A673 (cell line): ENCODE results near the gene ATG13.

ENCODE experiments used
- EZH2 ChIP-seq: fragments of 200-600 bp; sonication (generic); IDR thresholded peaks from 2 replicates; pipeline ENCODE4 v1.6.1; 2017; ENCODE audit warnings: borderline replicate concordance, low read depth, mild to moderate bottlenecking, mixed read lengths, antibody characterized with exemption, low read length; ENCODE audit not compliant: poor library complexity, severe bottlenecking
- TF ChIP-seq, protein P1 (sequence below): fragments of 300-800, 200-600 bp; sonication (generic); conservative IDR thresholded peaks from 2 replicates; pipeline ENCODE4 v1.5.1; 2017; ENCODE audit warnings: low read depth, mild to moderate bottlenecking, antibody characterized with exemption, low read length, moderate library complexity, mixed read lengths

GRCh38 chr11:46637546-46637945 is 20.2 kb downstream of the ATG13 start:
- TF ChIP-seq, protein P1, sequence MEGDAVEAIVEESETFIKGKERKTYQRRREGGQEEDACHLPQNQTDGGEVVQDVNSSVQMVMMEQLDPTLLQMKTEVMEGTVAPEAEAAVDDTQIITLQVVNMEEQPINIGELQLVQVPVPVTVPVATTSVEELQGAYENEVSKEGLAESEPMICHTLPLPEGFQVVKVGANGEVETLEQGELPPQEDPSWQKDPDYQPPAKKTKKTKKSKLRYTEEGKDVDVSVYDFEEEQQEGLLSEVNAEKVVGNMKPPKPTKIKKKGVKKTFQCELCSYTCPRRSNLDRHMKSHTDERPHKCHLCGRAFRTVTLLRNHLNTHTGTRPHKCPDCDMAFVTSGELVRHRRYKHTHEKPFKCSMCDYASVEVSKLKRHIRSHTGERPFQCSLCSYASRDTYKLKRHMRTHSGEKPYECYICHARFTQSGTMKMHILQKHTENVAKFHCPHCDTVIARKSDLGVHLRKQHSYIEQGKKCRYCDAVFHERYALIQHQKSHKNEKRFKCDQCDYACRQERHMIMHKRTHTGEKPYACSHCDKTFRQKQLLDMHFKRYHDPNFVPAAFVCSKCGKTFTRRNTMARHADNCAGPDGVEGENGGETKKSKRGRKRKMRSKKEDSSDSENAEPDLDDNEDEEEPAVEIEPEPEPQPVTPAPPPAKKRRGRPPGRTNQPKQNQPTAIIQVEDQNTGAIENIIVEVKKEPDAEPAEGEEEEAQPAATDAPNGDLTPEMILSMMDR: no peak
- no peak for TF ChIP-seq EZH2
